WI38 (cell line): ENCODE data around the gene NAPB.
A peak's percentile ranks its signal among the peaks of the same experiment; 100 is the strongest.

Source experiments
- H3K4me3 ChIP-seq: 2 replicates; pipeline ENCODE4 v1.5.1; 2011; ENCODE audit warnings: low read depth, mild to moderate bottlenecking, control low read depth, low read length
- CTCF ChIP-seq: IDR thresholded peaks from 2 replicates; pipeline ENCODE4 v1.5.1; 2012; ENCODE audit warnings: low read depth, mild to moderate bottlenecking, control low read depth, low read length

The NAPB gene

GRCh38 chr20:23368316-23369071 is 52.8 kb downstream of the NAPB start:
- no peak overlapping the region for H3K4me3 ChIP-seq

GRCh38 chr20:23367770-23368169 is 53.5 kb downstream of the NAPB start:
- H3K4me3 ChIP-seq = no peak overlapping the region
- no peak for TF ChIP-seq CTCF

More at GRCh38 chr20:23368316-23369071, 52.8 kb downstream of the NAPB start:
- TF ChIP-seq CTCF = no peak

- H3K4me3 ChIP-seq = no peak overlapping the region
- no peak for TF ChIP-seq CTCF
Measured at GRCh38 chr20:23366384-23366783, 54.9 kb downstream of the NAPB start.

- no peak overlapping the region for H3K4me3 ChIP-seq
Measured at GRCh38 chr20:23365390-23366165, 55.7 kb downstream of the NAPB start.

GRCh38 chr20:23363257-23363649 is 58.0 kb downstream of the NAPB start:
- H3K4me3 ChIP-seq = peak overlapping the region; percentile 86
- no peak for TF ChIP-seq CTCF

More at GRCh38 chr20:23365390-23366165, 55.7 kb downstream of the NAPB start:
- TF ChIP-seq CTCF = no peak

- TF ChIP-seq CTCF = no peak
- peak overlapping the region; percentile 86 for H3K4me3 ChIP-seq
Measured at GRCh38 chr20:23362392-23363256, 58.7 kb downstream of the NAPB start.
